ENCODE data around the gene BRWD1.

BRWD1 gene

DNA sequence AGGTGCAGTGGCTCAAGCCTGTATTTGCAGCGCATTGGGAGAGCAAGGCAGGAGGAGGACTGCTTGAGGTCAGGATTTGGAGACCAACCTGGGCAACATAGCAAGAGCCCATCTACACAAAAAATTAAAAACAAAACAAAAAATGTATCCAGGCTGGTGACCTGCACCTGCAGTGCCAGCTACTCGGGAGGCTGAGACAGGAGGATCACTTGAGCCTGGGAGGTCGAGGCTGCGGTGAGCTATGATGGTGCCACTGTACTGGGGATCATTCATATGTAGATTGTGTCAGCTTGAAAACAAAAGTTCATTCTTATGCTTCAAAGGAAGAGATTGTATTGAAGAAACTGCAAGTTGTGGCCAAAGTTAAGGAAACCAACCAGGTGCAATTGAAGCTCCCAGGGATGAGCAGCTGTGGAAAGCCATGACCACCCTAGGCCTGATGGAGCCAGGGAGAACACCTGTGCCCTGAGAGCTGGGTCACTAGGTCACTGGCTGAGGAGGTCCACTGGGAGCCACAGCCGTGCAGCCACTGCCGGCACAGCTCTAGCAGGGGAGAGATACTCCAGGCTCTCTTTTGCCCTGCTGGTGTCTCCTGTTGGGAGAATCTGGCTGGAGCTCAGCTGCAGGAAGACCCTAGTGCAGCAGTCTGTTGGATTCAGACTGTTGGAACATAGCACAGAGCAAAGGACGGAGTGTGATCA lies 13.3 kb upstream of the BRWD1 start:
- DNase-seq = no peak

DNA sequence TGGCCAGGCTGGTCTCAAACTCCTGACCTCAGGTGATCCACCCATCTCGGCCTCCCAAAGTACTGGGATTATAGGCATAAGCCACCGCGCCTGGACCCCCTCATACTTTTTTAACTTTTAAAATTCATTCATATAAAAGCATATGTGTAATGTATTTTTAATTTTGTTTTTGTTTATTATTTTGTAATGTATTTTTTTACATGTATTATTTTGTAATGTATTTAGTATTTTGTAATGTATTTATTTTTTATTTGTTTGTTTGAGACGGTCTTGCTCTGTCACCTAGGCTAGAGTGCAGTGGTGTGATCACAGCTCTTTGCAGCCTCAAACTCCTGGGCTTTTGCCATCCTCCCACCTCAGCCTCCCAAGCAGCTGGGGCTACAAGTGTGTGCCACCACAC lies 12.0 kb upstream of the BRWD1 start:
- no peak for DNase-seq

DNA sequence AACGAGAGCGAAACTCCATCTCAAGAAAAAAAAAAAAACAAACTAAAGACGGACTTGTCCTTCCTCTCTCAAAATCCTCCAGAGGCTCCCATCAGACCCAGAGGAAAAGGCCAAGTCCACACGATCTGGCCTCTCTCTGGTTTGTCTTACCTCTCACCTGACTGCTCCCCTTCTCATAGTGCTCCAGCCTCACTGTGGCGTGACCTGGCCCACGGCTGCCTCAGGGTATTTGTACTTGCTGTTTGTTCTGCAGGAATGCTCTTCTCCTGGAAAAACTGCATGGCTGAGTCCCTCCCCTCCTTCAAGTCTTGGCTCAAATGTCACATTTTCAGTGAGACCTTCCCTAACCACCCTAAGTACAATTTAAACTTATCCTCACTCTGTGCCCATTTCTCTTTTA lies 8.0 kb upstream of the BRWD1 start:
- DNase-seq = no peak

DNA sequence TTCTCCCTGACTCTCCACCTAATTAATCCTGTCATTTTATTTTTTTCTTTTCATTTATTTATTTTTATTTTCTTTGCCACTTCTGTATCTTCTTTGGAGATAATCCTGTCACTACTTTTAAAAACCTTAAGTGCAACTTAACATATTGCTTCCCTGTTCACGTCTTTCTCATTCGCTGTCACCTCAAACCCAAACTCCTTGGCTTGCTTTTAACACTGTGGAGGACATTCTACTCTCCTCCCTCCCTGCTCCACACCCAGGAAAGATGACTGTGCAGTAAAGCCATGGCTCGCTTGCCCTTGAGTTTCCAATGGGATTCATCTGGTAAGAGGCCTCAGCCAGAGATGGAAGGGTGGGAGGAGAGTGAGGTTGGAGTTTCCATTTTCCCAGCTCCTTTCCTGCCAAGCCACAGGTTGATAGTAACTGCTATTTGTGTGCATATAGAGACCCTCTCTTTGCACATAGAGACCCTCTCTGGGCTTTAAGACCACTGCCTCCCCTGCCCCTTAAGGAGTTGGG lies 6.4 kb upstream of the BRWD1 start:
- DNase-seq = no peak

DNA sequence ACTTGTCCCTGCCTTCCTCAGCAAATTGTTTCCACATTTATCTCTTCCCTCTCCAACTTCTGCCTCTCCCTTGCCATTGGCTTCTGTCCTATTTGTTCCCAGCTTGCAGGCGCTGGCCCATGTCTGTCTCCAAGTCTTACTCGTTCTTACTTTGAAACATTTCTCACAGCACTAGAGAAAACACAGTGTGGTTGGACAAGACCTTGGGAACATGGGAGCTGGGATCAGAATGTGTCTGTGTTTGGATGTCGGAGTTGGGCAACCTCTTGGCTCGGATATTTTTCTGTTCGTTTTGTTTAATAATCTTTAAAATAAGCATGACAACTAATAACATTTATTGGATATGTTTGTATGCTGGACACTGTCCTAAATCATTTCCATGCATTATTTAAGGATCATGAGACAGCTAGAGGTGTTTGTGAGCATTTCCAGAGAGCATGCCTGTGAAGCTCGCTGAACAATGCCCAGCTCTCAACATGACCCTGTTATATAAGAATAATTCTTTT lies 5.9 kb upstream of the BRWD1 start:
- no peak for DNase-seq

DNA sequence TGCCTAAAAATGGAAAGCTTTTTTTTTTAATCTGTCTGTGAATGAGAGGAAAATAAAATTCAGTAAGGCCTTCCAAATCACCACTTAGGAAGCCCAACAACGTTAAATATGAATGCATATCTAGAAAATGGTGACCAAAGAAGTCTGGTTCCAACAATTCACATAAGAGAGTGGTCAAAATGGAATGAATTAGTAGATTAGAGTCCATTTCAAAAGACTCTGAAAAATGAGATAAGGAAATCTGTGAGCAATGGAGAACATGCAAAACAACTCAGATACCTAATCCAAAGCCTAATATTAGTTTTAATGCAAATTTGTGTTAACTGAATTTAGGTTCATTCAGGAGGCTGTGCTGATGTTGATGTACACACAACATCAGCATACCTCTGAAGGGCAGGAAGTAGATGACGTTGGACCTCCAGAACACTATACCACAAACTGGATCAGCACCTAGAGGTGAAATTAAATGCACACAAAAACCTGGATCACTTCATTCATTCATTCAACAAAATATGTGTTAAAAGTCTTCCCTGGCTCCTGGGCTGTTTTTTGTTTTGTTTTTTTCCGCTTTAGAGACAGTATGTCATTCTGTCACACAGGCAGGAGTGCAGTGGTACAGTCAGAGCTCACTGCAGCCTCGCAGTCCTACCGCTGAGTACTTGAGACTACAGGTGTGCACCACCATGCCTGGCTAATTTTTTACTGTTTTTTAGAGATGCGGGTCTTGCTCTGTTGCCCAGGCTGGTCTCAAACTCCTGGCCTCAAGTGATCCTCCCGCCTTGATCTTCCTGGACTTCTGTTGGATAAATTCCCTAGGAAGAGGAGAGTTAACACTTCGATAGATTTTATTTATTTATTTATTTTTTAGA lies 4.9 kb upstream of the BRWD1 start:
- DNase-seq = no peak

DNA sequence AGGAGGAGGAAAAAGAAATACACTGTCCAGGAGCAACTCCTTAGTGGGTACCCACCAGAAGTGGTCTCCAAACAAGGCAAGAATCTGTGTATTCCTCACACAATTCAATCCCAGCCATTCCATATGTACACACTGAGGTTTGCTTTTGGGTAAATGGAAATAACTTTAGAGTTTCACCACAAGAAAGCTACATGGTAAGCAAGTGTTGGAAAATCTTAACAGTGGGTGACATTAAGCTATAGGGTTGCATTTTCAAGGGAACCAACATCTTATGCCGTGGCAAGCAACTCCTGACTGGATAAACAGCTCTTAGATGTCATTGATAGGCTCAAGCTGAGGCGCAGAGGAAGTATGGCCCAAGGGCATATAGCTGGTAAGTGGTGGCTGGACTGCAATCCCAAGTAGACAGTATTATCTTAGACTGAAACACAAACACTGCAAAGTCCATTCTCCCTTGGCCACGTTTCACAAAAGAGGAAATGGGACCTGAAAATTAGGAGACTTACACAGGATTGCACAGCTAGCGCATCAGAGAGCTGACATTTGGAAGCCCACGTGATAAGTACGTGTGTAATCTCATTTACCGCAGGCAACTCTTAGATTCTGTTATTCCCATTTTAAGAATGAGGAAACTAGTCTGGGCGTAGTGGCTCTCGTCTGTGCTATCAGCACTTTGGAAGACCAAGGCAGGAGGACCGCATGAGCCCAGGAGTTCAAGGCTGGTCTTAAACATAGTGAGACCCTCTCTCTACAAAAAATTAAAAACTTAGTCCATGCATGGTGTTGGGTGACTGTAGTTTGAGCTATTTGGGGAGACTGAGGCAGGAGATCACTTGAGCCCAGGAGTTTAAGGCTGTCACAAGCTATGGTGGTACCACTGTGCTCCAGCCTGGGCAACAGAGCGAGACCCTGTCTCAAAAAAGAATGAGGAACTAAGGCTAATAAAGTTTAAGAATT lies 4.0 kb upstream of the BRWD1 start:
- peak; percentile 21 for DNase-seq

DNA sequence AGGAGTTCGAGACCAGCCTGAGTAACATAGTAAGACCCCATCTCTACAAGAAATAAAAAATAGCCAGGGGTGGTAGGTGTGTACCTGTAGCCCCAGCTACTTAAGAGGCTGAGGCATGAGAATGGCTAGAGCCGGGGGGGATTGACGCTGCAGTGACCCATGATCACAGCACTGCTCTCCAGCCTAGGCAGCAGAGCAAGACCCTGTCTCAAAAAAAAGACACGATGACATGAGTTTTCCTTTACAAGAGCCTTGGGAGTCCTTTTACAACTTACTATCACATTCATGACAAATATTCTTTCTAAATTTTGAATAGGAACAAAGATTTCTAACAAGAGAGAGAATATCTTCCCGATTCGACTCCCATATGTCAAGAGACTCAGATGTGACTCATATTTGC lies 3.3 kb upstream of the BRWD1 start:
- no peak for DNase-seq

DNA sequence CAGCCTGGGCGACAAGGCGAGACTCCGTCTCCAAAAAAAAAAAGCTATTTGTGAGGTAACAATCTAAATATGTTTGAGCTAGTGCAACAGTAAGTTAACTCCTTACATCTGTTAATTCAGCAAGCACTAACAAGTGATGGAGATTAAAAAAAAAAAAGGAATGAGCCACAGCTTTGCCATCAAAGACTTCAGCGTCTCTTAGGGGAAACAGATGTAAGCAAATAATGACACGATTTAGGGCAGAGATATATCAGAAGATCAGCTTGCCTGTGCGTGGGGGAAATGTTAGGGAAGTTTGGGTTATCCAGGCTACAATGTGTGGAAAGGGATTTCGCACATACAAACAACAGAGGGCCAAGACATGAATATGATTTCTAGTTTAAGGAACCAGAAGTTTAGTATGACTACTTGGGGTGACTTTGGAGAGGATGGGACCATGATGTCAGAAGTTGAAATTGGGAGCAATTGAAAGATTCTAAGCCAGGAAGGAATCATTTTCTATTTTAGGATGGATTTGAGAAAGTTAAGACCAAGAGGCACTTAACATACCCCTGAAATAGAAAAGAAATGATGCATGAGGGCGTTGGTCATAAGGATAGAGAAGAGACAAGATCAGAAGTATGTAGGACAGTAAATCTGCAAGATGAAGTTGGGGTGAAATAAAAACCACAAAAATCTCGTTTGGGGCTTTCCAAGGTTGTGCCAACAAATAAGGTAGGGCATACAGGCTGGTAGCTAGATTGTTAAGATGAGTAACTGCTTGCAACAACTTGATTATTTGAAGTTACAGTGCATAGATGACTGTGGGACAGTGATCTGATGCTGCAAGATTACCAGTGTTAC lies 2.4 kb upstream of the BRWD1 start:
- no peak for DNase-seq

DNA sequence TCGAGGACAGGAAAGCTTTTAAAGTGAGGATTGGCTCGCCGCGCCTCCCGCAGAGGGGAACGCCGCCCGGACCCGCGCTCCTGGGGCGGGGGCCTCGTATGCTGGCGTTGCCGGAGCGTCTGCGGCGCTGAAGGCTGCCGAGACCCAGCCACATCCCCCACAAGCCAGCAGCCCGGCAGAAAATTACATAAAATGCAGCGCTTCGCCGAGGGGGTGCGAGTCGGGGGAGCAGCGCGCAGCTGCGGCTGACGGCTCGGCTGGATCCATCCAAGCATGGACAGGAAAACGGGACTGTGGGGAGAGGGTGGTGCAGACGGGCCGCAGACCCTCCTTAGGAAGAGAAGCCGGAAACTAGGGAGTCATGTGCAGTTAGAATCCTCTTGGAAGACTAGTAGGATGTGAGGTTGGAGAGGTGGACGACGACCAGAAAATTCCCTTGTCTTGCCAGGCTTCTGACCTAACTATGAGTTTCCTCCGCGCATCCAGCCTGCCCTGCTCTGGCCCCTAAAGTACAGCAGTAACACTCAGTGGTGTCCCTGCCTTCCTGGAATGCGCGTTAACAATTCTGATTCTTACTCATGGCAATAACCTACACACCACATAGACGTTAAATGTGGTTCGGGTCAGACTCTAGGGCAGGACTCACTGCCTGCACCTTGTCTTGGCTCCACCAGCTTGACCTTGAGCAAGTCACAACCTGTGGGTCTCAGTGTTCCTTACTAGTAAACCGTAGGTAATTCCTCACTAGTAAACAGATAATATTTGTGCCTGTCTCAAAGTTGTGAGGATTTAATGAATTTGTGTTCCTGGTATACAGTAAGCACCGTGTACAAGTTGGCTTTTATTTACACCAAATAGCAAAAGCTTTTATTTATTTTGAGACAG lies 953 bp upstream of the BRWD1 start:
- DNase-seq = peak; percentile 49

DNA sequence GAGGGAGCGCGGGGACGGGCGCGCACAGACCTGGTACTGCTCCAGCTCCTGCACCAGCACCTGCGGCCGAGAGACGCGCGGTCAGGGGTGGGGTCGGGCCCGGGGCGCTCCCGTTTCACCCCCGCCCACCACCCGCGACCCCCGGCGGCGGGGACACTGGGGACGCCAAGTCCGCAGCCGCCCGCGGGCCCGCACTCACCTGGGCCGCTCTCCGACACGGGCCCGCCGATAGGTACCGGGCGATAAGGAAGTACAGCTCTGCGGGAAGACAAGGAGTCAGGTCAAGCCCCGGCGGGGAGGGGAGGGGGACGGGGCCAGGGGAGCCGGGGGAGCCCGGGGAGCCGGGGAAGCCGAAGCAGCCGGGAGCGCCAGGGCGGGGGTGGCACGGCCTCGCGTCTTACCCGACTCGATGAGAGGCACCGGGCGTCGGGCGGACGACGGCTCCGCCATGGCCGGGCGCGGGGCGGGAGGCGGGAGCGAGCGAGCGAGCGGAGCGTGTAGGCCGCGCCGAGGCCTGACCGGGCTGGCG lies 326 bp downstream of the BRWD1 start:
- no peak for DNase-seq

DNA sequence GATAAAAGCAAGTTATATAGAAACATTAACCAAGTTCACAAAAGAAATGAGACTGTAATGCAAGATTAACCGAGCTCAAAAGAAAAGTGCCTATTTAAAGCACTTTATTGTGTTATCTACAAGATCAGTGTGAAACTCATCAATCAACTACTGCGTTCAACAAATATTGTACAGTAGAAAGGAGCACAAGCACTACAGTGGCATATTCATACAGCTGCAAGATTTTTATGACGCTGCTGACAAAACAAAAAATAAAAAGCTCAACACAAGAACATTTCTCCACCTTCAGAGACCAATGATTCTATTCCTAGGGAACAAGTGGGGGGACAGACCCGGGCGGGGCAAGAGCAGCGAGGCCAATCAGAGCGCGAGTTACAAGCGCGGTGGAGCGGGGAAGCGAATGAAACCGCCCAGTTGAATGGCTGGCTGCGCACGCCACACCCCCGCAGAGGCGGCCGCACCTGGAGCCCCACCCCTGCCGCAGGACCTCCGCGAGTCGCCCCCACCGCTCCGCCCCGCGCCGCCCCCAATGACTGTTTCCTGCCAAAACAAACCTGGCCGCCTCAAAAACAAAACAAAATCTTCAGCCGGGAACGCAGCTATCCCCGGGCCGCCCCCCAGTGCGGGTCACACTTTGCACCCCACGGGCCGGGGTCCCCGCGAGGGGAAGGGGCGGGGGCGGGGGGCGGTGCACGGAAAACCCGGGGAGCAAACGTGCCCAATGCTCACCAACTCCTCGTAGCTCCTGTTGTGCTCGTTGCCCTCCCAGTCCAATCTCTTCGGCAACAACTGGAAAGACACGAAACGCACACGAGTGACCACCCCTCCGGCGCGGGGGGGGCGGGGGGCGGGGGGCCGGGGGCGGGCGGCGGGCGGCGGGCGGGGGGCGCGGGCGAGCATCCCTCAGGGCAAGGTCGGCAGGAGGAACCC lies 1.1 kb downstream of the BRWD1 start:
- DNase-seq = peak; percentile 89

DNA sequence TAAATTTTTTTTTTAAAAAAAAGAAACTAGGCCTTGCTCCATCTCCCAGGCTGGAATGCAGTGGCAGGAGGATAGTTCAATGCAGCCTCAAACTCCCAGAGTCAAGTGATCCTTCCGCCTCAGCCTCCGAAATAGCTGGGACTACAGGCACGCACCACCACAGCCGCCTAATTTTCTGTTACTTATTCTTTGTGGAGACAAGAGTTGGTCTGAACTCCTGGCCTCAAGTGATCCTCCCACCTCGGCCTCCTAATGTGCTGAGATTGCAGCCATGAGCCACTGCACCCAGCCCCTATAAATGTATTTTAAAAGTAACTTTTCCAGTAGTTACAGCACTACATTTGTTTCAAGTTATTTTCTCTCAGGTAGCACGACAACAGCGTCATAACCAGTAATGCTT lies 2.3 kb downstream of the BRWD1 start:
- no peak for DNase-seq

DNA sequence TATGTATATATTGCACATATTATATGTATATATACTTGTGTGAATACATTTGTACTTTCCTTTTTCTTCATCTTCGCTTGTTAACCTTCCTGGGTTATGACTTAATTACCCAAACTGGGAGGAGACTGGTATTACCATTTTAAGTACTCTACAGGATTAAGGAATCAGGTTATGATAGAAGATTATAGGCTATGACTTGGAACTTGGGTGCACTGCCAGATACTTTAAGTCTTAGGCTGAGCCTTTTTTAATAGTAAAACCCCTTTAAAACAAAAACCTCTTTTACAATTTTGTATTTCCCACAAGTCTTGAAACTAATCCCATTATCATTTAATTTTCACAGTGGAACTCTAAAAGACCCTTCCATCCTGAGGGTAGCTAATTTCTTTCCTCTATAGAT lies 6.0 kb downstream of the BRWD1 start:
- no peak for DNase-seq

DNA sequence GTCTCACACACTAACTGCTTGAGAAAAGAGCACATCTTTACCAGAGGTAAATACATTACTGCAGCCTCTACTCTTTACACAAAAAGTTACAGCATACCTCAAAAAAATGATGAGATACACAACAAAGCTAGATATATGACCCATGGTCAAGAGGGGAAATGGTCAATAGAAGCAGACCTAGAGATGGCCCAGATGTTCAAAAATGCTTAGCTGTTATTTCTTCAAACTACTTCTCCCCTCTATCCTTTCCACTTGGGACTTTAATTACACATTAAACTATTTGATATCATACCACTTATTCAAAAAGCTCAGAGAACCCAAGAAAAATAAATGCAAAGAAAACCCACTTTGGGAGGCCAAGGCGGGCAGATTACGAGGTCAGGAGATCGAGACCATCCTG lies 12.8 kb downstream of the BRWD1 start:
- no peak for DNase-seq

DNA sequence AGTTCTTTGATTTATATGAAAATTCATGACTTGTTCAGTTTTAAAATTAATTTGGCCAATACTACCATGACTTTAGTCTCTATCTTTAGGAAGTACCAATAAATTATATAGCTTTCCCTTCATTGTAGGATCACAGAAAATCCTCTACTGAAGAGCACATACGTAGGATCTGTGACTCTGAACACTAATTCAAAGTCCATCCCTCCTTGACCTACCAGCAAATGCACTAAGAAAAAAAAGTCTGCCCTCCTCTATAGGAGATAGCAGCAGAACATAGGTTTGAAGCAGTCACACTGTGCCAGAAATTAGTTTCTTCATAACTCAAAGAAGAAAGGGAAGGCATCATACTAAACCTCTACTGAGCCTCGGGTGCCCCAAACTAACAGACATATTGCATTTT lies 16.5 kb downstream of the BRWD1 start:
- DNase-seq = no peak

DNA sequence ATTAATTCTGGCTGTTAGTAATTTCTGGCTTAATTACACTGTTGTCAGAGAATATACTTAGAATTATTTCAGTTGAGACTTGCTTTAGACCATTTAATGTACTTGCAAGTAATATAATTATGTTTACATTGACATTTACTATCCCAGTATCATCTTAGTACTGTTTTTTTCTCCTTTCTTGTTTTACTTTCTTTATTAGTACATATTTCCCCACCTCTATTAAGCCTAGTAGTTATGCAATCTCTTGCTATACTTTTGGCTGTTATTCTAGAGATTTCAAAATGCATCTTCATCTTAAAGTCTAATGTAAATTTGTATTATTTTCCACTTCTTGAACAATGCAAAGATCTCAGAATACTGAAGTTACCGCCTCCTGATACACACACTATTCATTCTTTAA lies 24.4 kb downstream of the BRWD1 start:
- no peak for DNase-seq

DNA sequence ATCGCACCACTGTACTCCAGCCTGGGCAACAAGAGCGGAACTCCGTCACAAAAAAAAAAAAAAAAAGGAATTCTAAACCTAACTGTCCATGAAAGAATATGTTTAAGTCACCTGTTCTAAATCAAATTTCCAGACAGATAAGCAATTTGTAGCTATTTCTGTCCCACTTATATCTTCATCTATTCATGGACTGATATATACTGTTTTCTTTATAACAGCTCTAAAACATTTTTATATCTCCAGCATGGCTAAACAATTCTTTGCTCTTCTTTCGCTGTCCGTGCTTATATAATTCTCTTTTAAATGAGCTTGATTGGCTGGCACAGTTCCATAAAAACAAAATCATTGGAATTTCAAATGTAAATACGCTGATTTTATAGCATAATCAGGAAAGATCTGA lies 30.5 kb downstream of the BRWD1 start:
- no peak for DNase-seq

DNA sequence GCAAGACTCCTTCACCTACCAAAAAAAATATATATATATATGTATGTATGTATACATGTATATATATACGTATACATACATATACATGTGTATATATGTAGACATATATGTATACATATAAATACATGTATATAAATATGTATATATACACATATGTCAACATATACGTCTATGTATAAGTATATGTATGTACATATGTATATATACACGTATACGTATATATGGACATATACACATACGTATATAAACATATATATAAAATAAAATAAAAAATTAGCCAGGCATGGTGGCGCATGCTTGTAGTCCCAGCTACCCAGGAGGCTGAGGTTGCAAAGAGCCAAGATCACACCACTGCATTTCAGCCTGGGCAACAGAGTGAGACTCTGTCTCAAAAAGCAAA lies 31.6 kb downstream of the BRWD1 start:
- no peak for DNase-seq
